Activated T-helper 9 cell treated with anti-CD3 and anti-CD28 coated beads, Interleukin-2, amount 50 U/mL, for 16 hours (primary cell): ENCODE results near the gene NTN5.
A peak's percentile ranks its signal among the peaks of the same experiment; 100 is the strongest.
"Not testable (repeated sequence)": the region's sequence is repeated elsewhere in the genome, so short reads cannot be mapped to it uniquely, and the experiment has no call there.

Experiments used
- DNase-seq: peaks from one replicate; pipeline ENCODE4 v3.0.0-alpha.2; 2020; ENCODE audit warnings: low read depth

Gene NTN5

GRCh38 chr19:48672994-48673393 is at the start of gene NTN5:
NTN5 (minus strand) TSS chr19:48673017; CDS start chr19:48670986, 2,031 bp downstream.
- DNase-seq: no peak

GRCh38 chr19:48722196-48722708 is 49.4 kb upstream of the NTN5 start:
- DNase-seq: no peak

DNA sequence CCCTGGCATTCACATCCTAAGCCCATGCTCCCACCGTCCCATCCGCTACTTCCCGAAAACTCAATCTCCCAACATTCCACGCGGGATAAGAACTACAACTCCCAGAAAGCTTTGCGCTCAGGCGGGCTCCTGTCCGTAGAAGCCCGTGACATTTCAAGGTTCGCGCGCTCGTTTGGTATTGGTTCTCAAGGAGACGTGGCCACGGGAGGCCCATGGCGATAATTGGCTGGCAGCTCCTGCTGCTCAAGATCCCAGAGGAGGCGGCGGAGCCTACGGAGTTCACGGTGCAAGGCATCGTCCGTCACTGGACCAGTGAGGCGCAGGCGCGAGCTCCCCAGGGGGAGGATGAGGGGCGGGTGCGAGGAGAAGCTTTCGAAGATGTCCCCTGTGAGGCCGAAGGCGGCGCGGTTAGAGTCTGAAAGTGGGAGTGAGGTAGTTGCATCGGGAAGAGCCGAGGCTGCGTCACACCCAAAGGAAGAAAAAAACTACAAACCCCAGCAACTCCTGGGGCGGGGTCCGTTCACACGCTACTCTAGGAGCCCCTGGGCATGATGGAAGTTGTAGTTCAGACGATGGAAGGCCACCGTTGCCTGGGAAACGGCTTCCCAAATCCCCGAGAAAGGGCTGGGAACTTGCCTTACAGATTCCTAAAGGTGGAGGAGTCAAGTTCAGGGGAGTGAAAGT is 47.9 kb upstream of the NTN5 start:
- peak; percentile 83 for DNase-seq

- no peak for DNase-seq
Measured at GRCh38 chr19:48720251-48720612, 47.4 kb upstream of the NTN5 start.

DNA sequence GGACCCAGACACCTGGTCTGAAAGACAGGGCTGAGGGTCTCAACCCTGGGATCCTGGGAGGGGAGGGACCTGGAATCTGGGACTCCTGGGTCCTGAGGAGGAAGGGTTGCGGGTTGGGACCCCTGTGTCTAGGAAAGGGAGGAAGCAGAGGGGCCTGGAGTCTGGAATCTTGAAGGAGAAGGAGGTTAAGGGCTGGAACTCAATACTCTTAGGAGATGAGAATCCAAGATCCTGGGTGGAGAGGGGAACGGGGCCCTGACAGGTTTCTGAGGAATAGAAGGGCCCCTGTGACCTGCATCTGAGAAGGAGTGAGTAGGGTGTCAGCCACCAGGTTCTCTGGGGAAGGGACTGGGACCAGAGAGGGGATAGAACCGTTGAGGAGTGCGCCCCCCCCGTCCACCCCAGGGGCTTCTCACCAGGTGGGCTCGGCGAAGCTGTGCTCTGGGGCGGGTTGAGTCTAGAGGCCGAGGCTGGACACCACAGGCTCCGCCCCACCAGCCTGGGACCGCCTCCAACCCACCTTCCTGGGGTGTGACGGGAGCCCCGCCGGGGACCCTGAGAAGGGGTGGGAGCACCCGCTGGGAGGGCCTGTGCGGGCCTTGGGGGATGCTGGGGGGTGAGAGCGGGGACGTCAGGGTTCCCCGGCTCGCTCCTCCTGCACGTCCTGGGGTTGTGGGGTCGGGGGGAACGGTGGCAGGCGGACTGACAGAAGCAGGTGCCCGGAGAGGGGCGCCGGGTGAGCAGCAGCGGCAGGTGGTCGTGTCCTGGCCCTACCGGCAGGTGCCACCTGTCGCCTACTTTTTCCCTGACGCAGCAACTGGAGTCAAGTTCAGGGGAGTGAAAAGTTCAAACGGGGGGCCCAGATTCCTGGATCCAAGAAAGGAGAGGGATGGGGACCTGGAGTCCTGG is 46.7 kb upstream of the NTN5 start, which contains the start of gene MAMSTR:
TSS of gene MAMSTR (minus strand) at position 463 of the 909 bp plus-strand sequence. CDS start 694 bp downstream, outside the sequence.
- no peak for DNase-seq

- no peak for DNase-seq
Measured at GRCh38 chr19:48718711-48719231, 46.0 kb upstream of the NTN5 start.

DNA sequence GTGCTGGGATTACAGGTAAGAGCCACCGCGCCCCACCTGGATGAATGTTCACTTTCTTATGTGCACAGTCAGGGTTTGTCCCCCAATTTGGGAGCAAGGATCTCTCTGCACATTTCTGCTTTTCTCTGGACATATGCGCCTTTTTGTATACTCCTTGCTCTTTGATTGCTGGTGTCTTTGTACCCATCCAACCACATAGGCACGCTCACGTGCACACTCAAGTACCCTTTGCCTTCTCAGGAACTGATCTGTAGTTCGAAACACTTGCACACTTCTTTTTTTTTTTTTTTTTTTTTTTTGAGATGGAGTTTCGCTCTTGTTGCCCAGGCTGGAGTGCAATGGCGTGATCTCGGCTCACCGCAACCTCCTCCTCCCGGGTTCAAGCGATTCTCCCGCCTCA is 45.3 kb upstream of the NTN5 start:
- DNase-seq: not testable (repeated sequence)

GRCh38 chr19:48716562-48717291 is 43.9 kb upstream of the NTN5 start:
- no peak for DNase-seq

GRCh38 chr19:48715681-48716171 is 42.9 kb upstream of the NTN5 start:
- DNase-seq: no peak

GRCh38 chr19:48714759-48715675 is 42.2 kb upstream of the NTN5 start:
- no peak for DNase-seq

DNA sequence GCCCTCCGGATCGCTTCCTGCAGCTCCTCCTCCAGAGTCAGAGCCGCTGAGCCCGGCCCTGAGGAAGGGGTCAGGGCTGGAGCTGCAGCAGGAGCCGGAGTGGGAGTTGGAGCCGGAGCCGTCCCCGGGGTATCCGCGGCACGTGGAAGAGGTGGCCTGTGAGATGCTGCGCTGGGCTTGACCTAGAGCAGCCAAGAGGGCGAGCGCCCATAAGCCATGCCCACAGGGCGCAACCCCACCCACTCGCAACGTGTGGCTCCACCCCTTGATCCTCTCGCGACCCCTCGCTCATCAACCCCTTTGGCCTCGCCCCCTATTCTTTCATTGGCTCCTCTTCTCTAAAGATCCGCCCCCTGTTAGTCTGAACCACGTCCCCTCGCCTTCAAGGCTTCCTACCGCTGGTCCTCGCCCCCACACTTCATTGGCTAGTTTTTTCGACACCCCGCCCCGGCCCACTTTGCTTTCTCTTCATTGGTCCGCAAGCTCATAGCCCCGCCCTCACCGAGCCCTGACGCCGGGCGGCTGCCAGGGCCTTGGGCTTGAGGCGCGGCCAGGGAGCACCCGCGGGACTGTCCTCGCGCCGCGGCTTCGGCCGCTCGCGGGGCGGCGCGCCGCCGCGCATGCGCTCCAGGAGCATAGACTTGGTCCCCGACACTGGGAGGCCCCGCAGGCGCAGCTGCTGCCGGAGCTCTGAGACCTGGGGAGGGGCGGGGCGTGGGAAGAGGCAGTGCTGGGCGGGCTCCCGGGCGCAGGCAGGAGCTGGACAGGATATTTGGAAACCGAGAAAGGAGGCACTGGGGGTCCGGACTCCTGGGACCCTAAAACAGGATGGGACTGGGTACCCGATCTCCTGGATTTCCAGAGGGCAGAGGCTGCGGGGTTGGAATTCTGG is 41.3 kb upstream of the NTN5 start:
- peak; percentile 94 for DNase-seq

GRCh38 chr19:48713041-48713863 is 40.4 kb upstream of the NTN5 start:
- DNase-seq: no peak

- no peak for DNase-seq
Measured at GRCh38 chr19:48711106-48711662, 38.4 kb upstream of the NTN5 start.

- no peak for DNase-seq
Measured at GRCh38 chr19:48708471-48708870, 35.7 kb upstream of the NTN5 start.

GRCh38 chr19:48705431-48705830 is 32.6 kb upstream of the NTN5 start:
- DNase-seq: no peak

DNA sequence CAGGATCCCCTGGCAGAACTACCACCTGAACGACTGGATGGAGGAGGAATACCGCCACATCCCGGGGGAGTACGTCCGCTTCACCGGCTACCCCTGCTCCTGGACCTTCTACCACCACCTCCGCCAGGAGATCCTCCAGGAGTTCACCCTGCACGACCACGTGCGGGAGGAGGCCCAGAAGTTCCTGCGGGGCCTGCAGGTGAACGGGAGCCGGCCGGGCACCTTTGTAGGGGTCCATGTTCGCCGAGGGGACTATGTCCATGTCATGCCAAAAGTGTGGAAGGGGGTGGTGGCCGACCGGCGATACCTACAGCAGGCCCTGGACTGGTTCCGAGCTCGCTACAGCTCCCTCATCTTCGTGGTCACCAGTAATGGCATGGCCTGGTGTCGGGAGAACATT is 30.5 kb upstream of the NTN5 start:
- DNase-seq: no peak

- no peak for DNase-seq
Measured at GRCh38 chr19:48702701-48703100, 29.9 kb upstream of the NTN5 start.

GRCh38 chr19:48698046-48698445 is 25.2 kb upstream of the NTN5 start:
- DNase-seq: no peak
